HEK293 (cell line): ENCODE data around the gene NKD1.

ENCODE experiments used
- CTCF ChIP-seq: fragments of 450-650 bp; formaldehyde crosslinking; IDR thresholded peaks from 2 replicates; pipeline ENCODE4 v1.5.1; 2016; ENCODE audit warnings: missing biosample characterization, missing genetic modification characterization
- SP2 ChIP-seq: fragments of 450-650 bp; formaldehyde crosslinking; IDR thresholded peaks from 2 replicates; pipeline ENCODE4 v1.5.1; 2016; ENCODE audit warnings: missing biosample characterization, missing genetic modification characterization
- ZNF202 ChIP-seq: fragments of 450-650 bp; formaldehyde crosslinking; IDR thresholded peaks from 2 replicates; pipeline ENCODE4 v1.5.1; 2016; ENCODE audit warnings: missing biosample characterization, missing genetic modification characterization, borderline replicate concordance
- ZNF214 ChIP-seq: fragments of 450-650 bp; formaldehyde crosslinking; IDR thresholded peaks from 2 replicates; pipeline ENCODE4 v1.5.1; 2017; ENCODE audit warnings: missing biosample characterization, mild to moderate bottlenecking, missing genetic modification characterization, borderline replicate concordance
- ZNF274 ChIP-seq, 2 experiments: fragments of 200-500 bp in 1 of 2; fragments of 450-650 bp in 1 of 2; sonication (Bioruptor generic) in 1 of 2; formaldehyde crosslinking in 1 of 2; IDR thresholded peaks; 2 replicates each; pipeline versions ENCODE4 v1.5.1 to v1.6.1; 2014 to 2016; ENCODE audit warnings: borderline replicate concordance in 1 of 2, inconsistent platforms in 1 of 2, low read length in 1 of 2, missing biosample characterization in 1 of 2, missing genetic modification characterization in 1 of 2

GRCh38 chr16:50563989-50564388 lies 15.8 kb downstream of the NKD1 start:
- TF ChIP-seq ZNF202 (tag by site-specific recombination) (no peak), SP2 (tag by site-specific recombination) (no peak), ZNF214 (tag by site-specific recombination) (no peak), CTCF (tag by site-specific recombination) (no peak), ZNF274 (IDR thresholded peaks at IDR 0.05; ENCODE audit: low read length) (no peak), ZNF274 (tag by site-specific recombination; IDR thresholded peaks at IDR 0.05; ENCODE audit: borderline replicate concordance) (no peak)
